Measurements from ENCODE around the gene MARCHF6.
"Not testable (repeated sequence)": the region's sequence is repeated elsewhere in the genome, so short reads cannot be mapped to it uniquely, and the experiment has no call there.

Gene MARCHF6, protein sequence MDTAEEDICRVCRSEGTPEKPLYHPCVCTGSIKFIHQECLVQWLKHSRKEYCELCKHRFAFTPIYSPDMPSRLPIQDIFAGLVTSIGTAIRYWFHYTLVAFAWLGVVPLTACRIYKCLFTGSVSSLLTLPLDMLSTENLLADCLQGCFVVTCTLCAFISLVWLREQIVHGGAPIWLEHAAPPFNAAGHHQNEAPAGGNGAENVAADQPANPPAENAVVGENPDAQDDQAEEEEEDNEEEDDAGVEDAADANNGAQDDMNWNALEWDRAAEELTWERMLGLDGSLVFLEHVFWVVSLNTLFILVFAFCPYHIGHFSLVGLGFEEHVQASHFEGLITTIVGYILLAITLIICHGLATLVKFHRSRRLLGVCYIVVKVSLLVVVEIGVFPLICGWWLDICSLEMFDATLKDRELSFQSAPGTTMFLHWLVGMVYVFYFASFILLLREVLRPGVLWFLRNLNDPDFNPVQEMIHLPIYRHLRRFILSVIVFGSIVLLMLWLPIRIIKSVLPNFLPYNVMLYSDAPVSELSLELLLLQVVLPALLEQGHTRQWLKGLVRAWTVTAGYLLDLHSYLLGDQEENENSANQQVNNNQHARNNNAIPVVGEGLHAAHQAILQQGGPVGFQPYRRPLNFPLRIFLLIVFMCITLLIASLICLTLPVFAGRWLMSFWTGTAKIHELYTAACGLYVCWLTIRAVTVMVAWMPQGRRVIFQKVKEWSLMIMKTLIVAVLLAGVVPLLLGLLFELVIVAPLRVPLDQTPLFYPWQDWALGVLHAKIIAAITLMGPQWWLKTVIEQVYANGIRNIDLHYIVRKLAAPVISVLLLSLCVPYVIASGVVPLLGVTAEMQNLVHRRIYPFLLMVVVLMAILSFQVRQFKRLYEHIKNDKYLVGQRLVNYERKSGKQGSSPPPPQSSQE

GRCh38 chr5:10353241-10354047, at the start of gene MARCHF6:
Gene MARCHF6, plus strand, starts transcription at chr5:10353695. Its CDS starts 204 bp downstream, at chr5:10353899.
- DNase-seq (ENCODE audit: low spot score), result peak; percentile 94

DNA sequence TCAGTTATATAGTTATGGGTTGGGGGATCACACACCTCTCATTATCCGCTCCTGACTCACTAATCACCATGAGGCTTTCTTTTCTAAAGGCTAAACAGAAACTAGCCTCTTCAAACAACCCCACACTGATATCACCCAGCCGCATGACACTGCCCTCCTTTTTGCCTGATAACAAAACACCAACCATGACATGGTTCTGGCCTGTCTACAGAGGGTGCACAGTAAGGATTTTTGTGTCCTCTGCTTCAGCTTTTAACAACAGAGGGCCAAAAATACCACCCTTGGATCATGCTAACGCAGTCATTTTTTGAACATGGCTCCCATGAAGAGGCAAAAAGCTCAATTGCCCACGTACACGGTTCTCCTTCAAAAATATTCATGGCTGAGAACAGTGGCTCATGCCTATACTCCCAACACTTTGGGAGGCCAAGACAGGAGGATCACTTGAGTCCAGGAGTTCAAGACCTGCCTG, 49.8 kb upstream of the MARCHF6 start:
- peak; percentile 76 for DNase-seq (ENCODE audit: low spot score)

DNA sequence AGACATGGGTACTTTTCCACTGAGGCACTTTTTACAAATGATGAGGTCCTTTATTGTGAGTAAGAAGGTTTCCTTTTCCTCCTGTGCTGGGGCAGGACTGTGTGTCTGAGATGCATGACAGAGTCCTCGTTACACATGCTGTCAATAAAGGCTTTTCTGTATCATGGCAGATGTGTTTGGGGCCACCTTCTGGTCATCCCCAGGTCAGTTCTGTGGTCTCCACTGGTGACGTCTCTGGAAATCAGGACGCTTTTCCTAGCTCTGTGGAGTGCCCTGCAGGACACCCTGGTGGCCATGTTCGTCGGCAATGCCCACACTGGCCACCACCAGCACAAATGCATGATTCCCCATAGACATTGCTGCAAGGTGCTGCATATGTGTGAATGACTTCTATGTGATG, 48.6 kb upstream of the MARCHF6 start:
- peak; percentile 36 for DNase-seq (ENCODE audit: low spot score)

- DNase-seq (ENCODE audit: low spot score), result no peak
Observed at GRCh38 chr5:10306114-10306513, 47.4 kb upstream of the MARCHF6 start.

DNA sequence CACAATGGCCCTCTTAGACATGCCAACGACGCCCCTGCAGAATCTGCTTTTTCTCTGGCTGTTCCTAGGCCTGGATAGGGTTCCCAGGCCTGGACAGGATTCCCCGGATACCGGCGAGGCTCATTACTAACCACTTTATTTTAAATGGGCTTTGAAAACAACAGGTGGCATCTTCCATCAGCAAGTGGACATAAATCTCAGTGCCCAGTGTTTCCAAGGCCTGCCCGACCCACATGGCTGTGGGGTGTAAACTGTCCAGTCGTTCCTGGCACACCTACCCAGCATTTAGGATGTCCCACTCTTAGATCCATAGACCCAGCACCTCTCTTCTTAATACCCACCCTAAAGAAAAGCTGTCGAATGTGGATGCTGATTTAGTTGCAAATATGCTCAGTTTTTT, 46.7 kb upstream of the MARCHF6 start:
- no peak for DNase-seq (ENCODE audit: low spot score)

DNA sequence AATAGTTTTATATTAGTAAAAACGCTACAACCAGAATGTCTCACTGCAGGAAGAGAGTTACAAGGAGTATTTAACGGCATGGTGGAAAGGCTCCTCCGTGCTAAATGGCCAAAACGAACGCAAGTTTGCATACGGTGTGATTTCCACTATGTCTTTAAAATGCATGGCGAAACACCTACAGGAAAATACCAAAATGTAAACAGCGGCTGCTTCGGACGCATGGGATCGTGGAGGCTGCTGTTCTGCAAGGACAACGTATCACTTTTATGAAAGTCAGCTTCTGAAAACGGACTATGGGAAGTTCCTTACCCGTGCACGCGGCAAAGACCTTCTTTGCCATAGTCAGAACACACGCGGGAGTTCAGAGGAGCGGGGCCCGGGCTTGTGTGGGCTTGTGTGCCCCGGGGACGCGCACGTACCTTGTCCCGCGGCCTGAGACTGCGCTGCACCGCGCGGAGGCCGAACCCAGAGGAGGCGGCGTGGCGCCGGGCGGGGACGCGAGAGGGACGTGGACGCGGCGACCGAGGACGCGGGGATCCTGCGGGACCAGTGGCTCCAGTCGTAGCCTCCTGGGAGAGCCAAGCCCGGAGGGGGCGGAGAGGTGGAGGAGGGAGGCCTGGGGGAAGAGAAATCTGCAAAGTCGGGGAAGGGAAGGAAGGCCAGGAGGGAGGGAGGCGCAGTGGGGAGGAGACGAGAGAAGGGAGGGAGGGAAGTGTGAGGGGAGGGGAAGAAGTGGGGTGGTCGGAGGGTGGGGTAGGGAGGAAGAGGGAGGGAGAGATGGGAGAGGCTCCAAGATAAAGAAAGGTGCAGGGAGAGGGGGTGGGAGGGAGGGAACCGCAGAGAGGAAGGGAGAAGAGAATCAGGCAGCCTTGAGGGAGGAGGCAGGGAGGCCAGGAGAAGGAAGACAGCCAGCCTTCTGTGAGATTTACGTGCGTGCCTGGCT, 46.0 kb upstream of the MARCHF6 start, which contains the start of gene CMBL:
CMBL (minus strand) TSS at position 697 of the 943 bp plus-strand sequence. CDS start 17,140 bp downstream, outside the sequence.
- DNase-seq (ENCODE audit: low spot score), result peak; percentile 36

- no peak for DNase-seq (ENCODE audit: low spot score)
Observed at GRCh38 chr5:10308844-10309243, 44.7 kb upstream of the MARCHF6 start.

- DNase-seq (ENCODE audit: low spot score), result no peak
Observed at GRCh38 chr5:10310066-10310779, 43.3 kb upstream of the MARCHF6 start.

GRCh38 chr5:10310835-10311570, 42.5 kb upstream of the MARCHF6 start:
- not testable (repeated sequence) for DNase-seq (ENCODE audit: low spot score)

DNA sequence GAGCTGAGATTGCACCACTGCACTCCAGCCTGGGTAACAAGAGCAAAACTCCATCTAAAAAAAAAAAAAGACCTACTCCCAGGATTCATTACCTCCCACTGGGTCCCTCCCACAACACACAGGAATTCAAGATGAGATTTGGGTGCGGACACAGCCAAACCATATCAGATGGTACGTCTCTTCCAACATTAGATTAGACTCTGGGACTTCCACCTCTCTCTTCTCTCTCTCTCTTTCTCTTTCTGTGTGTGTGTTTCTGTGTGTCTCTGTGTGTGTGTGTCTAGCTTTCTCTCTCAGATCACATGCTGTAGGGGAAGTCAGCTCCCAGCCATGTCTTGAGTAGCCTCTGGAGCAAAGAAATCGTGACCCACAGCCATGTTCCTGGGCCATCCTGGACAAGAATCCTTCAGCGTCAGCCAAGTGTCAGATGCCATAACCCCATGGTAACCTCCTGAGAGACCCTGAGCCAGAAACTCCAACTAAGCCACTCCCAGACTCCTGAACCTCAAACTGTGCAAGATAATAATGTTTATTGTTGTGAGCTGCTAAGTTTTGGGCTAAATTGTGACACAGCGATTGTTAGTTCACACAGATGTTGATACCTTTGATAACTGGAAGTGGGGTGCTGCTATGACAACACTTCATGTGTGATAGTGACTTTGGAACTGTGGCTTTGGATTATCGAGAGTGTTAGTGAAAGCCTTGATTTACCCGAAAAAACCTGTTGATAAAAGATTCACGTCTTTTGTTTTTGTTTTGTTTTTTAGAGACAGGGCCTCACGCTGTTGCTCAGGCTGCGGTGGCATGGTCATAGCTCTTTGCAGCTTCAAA, 41.7 kb upstream of the MARCHF6 start:
- DNase-seq (ENCODE audit: low spot score), result no peak

DNA sequence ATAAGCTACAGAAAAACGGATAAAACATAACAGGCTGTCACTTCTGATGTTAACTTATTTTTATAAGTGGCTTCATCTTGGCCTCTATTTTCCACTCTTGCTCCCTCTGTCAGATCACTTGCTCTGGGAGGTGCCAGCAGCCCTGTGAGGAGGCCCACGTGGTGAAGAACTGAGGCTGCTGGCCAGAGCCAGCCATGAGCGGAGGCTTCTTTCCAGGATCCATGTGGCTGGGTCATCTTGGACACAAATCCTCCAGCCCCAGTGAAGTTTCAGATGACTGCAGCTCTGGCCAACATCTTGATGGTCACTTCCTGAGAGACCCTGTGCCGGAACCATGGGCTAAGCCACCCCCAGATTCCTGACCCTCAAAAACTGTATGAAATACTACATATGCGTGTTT, 38.3 kb upstream of the MARCHF6 start:
- no peak for DNase-seq (ENCODE audit: low spot score)

GRCh38 chr5:10315824-10316509, 37.5 kb upstream of the MARCHF6 start:
- no peak for DNase-seq (ENCODE audit: low spot score)

DNA sequence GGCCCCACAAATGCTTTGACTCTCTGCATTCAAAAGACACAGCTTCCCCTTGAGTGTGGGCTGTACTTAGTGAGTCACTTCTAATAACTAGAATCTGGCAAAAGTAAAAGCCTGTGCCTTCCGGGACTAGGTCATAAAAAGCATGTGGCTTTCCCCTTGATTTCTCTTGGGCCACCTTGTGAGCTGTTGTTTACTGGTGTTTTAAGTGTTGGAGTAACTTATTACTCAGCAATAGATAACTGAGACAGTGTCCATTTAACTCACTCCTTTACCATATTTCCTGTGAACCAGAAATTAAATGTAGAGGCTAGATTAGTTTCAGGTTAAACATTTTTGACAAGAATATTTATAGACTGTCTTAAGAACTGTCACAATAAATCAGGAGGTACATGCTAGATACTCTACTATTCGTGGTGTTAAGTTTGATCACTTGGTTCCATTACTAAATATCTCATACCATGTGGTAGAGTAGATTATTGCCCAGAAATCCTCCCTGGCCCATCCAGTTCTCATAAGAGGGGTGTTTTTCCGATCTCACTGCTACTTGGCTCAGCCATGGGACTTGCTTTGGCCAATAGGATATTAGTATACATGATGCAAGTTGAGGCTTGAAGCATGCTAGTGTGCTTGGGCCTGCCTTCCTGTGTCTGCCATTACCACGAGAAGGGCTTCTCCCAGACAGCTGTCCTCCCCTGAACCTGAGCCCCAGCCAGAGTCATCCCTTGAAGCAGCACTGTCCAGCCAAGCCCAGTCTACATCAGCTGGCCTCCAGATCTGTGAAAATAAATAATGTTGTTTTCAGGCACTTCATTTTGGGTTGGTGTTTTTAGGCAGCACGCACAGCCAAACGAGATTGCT, 35.4 kb upstream of the MARCHF6 start:
- DNase-seq (ENCODE audit: low spot score), result no peak

DNA sequence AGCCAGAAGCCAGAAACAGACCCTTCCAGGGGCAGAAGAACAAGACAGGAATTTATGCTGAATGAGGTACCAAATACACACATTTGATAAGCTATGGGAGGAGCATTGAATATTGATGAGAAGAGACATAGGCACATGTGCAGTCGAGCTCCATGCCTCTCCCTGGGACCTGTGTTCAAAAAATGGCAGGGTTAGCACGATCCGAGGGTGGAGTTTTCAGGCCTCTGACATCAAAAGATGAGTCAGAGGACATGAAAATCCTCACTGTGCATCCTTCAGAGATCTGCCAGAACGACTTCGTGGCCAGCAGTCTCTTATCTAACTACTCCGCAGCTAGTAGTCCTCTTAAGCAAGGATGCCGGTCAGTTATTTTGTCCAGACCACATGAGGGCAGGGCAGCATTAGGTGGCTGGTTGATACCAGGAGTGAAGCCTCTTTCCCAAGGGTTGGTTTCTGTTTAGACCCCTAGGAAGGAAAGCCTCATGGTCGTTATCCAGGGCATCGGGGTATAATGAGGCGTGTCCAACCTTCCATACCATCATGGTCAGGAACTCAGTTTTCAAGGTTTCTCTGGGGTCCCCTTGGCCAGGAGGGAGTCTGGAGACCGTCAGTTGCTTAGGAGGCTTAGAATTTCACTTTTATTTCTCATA, 34.2 kb upstream of the MARCHF6 start:
- peak; percentile 59 for DNase-seq (ENCODE audit: low spot score)

DNA sequence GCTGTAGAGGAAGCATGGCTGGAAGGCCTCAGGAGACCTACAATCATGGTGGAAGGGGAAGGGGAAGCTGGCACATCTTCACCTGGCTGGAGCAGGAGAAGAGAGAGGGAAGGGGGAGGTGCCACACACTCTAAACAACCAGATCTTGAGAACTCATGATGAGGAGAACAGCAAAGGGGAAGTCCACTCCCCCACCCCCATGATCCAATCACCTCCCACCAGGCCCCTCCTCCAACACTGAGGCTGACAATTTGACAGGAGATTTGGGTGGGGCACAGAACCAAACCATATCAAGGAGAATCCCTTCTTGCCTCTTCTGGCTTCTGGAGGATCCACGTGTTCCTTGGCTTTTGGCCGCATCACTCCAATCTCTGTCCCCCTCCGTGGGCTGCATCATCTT, 32.7 kb upstream of the MARCHF6 start:
- DNase-seq (ENCODE audit: low spot score), result no peak

DNA sequence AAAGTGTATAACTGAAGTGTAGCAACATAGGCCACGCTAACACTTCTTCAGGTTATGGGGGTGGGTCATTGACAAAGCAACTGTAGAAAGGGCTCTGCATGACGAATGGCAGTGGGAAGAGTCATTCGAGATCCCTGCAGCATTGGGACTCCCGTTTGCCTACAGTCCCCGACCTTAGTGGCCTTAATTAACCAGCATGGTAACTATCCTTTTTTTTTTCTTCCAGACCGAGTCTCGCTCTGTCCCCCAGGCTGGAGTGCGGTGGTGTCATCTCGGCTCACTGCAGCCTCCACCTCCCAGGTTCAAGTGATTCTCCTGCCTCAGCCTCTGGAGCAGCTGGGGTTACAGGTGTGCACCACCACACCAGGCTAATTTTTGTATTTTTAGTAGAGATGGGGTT, 31.6 kb upstream of the MARCHF6 start:
- no peak for DNase-seq (ENCODE audit: low spot score)

Data from hematopoietic multipotent progenitor cell treated with erythropoietin and hydrocortisone succinate and interleukin-3 and kit ligand, for 15 days (in vitro differentiated cells).